Right lobe of liver (tissue), 6 donors: ENCODE measurements around the gene PRDM15. TPM values are rescaled to one million over a fixed set of nuclear protein-coding genes. Genes with fewer than 3 reads are reported as not detected.

Experiments
- ATAC-seq, 4 donors: fragments of 200-7000 bp; cut with Tn5 transposase; one replicate each; pipeline ENCODE4 v1.9.1; 2020; ENCODE audit warnings: mild to moderate bottlenecking in 4 of 4, moderate library complexity in 4 of 4
- DNase-seq, 3 donors: peaks; one replicate each; pipeline ENCODE4 v3.0.0-alpha.2; 2020
- H3K27ac ChIP-seq, 3 donors: fragments of 200-600 bp; one replicate each; pipeline ENCODE4 v1.8.0; 2022
- H3K27me3 ChIP-seq, 2 donors: fragments of 200-600 bp; one replicate each; pipeline ENCODE4 v1.8.0; 2022
- H3K36me3 ChIP-seq, 4 donors: fragments of 200-600 bp; sonication (generic) in 1 of 4; one replicate each; pipeline versions ENCODE4 v1.5.1 to v1.8.0; 2017 to 2022; ENCODE audit warnings: control low read depth in 1 of 4
- H3K4me1 ChIP-seq, 4 donors: fragments of 200-600 bp; sonication (generic) in 1 of 4; one replicate each; pipeline versions ENCODE4 v1.5.1 to v1.8.0; 2017 to 2022; ENCODE audit warnings: control low read depth in 1 of 4
- H3K4me3 ChIP-seq, 3 donors: fragments of 200-600 bp; one replicate each; pipeline ENCODE4 v1.8.0; 2022
- H3K9me3 ChIP-seq, 4 donors: fragments of 200-600 bp; sonication (generic) in 1 of 4; one replicate each; pipeline versions ENCODE4 v1.5.1 to v1.8.0; 2017 to 2022; ENCODE audit warnings: control low read depth in 1 of 4
- CTCF ChIP-seq, 4 donors: fragments of 200-600 bp in 3 of 4; fragments of 450-650 bp in 1 of 4; IDR thresholded peaks; one replicate each; pipeline versions ENCODE4 v1.5.1 to v1.8.0; 2016 to 2022; ENCODE audit warnings: antibody characterized with exemption in 4 of 4, mild to moderate bottlenecking in 2 of 4
- POLR2A ChIP-seq: fragments of 450-650 bp; IDR thresholded peaks from one replicate; pipeline ENCODE4 v1.6.1; 2017; ENCODE audit warnings: antibody characterized with exemption, mild to moderate bottlenecking
- WGBS: methylation state at CpG from one replicate; pipeline ENCODE4 v1.1.6; 2018; ENCODE audit warnings: low coverage, low lambda C conversion rate; ENCODE audit not compliant: insufficient coverage; ENCODE audit errors: missing lambda C conversion rate; 5-methylcytosine and 5-hydroxymethylcytosine counted together
- intact Hi-C, 2 donors: fragments of 100-400 bp; cut with DNase I; formaldehyde crosslinking; loops; one replicate each; pipeline versions ENCODE4 v1.11.2 to v1.14.1; 2022
- total RNA-seq, 6 experiments: library from RNA; depleted of rRNA in 2 of 6; stranded (reverse); fragments of >200 nt in 2 of 6; fragmentation: NEBNext Ultra II Directional in 3 of 6; extraction: Animal tissue kit (Norgen Biotek cat#: 25700) in 3 of 6; gene quantifications; one replicate each; pipeline versions ENCODE4 v1.1.0 to v1.2.4, GENCODE V29; 2016 to 2023
- donor health status: DM: no; HTN: yes; CAD: no.
- donor health status: DM: no; HTN: no; CAD: no.
- donor health status: DM: no; HTN: no; CAD: no.
- donor health status: DM: no; HTN: yes; CAD: no.
- donor health status: DM: no; HTN: yes; CAD: no.

The PRDM15 gene
- total RNA-seq, 6 experiments from 2014 or later = 1.9 to 4.0 (median 2.7) TPM

GRCh38 chr21:41799763-41800162, 79.4 kb downstream of the PRDM15 start:
- WGBS = no CpG with 5 or more reads among the region's 7 CpGs
- H3K27me3 ChIP-seq = no peaks in the 10 kb centered on the region
- no peak overlapping the region for H3K27ac ChIP-seq
- no peak for ATAC-seq
- no peaks in the 10 kb centered on the region for H3K9me3 ChIP-seq
- intact Hi-C loops = no loop called here
- H3K4me1 ChIP-seq = no peaks in the 10 kb centered on the region
- TF ChIP-seq CTCF (IDR thresholded peaks at IDR 0.05) (no peak), POLR2A (no peak)
- no peak overlapping the region for H3K4me3 ChIP-seq
- no peak for DNase-seq
- no peaks in the 10 kb centered on the region for H3K36me3 ChIP-seq

GRCh38 chr21:41798326-41798725, 80.8 kb downstream of the PRDM15 start:
- no peak for DNase-seq
- TF ChIP-seq CTCF (IDR thresholded peaks at IDR 0.05) (no peak), POLR2A (no peak)
- Histone ChIP-seq H3K4me1 (no peaks in the 10 kb centered on the region), H3K27ac (no peak overlapping the region), H3K36me3 (no peaks in the 10 kb centered on the region), H3K27me3 (no peaks in the 10 kb centered on the region), H3K9me3 (no peaks in the 10 kb centered on the region), H3K4me3 (no peak overlapping the region)
- 94% methylated on average over 8 of the region's 20 CpGs for WGBS
- intact Hi-C loops = no loop called here
- ATAC-seq = no peak

- WGBS = 89% methylated on average over 5 of the region's 14 CpGs
- no peak for TF ChIP-seq POLR2A
- TF ChIP-seq CTCF (IDR thresholded peaks at IDR 0.05) = no peak
- Histone ChIP-seq H3K9me3 (no peaks in the 10 kb centered on the region), H3K4me3 (no peak overlapping the region), H3K4me1 (no peaks in the 10 kb centered on the region), H3K27ac (no peak overlapping the region), H3K27me3 (no peaks in the 10 kb centered on the region), H3K36me3 (no peaks in the 10 kb centered on the region)
- no peak for DNase-seq
- intact Hi-C loops = no loop called here
- no peak for ATAC-seq
Measured at GRCh38 chr21:41796476-41797080, 82.6 kb downstream of the PRDM15 start.

- Histone ChIP-seq H3K4me3 (no peak overlapping the region), H3K27ac (no peak overlapping the region), H3K4me1 (no peaks in the 10 kb centered on the region), H3K9me3 (no peaks in the 10 kb centered on the region), H3K27me3 (no peaks in the 10 kb centered on the region), H3K36me3 (no peaks in the 10 kb centered on the region)
- WGBS = 44% methylated on average over 3 of the region's 3 CpGs
- intact Hi-C loops = no loop called here
- TF ChIP-seq CTCF (IDR thresholded peaks at IDR 0.05) (no peak), POLR2A (no peak)
- no peak for DNase-seq
- ATAC-seq = no peak
Measured at GRCh38 chr21:41795726-41796125, 83.4 kb downstream of the PRDM15 start.

- H3K9me3 ChIP-seq = no peaks in the 10 kb centered on the region
Measured at GRCh38 chr21:41794600-41794999, 84.5 kb downstream of the PRDM15 start.

More at GRCh38 chr21:41794600-41794999, 84.5 kb downstream of the PRDM15 start:
- ATAC-seq (no peak), DNase-seq (no peak)
- no peak overlapping the region for H3K4me3 ChIP-seq
- 76% methylated on average over 8 of the region's 10 CpGs for WGBS
- H3K4me1 ChIP-seq = no peaks in the 10 kb centered on the region
- H3K27ac ChIP-seq = no peak overlapping the region
- intact Hi-C loops = no loop called here
- TF ChIP-seq POLR2A (no peak), CTCF (IDR thresholded peaks at IDR 0.05) (no peak)
- H3K36me3 ChIP-seq = no peaks in the 10 kb centered on the region
- H3K27me3 ChIP-seq = no peaks in the 10 kb centered on the region
